ENCODE measurements around the gene TM9SF1. TPM values are rescaled to one million over a fixed set of nuclear protein-coding genes. Genes with fewer than 3 reads are reported as not detected.

TM9SF1 gene
- total RNA-seq, 4 donors from 2014 or later: 46.8 to 61.3 (median 54.6) TPM

- DNase-seq (ENCODE audit: low spot score in 2 of 2): no peak
- peaks cover under 1 to 23% (median 9%) of the 10 kb centered on the region in 4 donors for H3K4me1 ChIP-seq
- TF ChIP-seq EP300 (IDR thresholded peaks at IDR 0.05) (no peak), CTCF (IDR thresholded peaks at IDR 0.05) (no peak), POLR2A (IDR thresholded peaks at IDR 0.05) (no peak)
Measured at GRCh38 chr14:24150993-24151392, 44.2 kb downstream of the TM9SF1 start.

GRCh38 chr14:24150567-24150966 lies 44.7 kb downstream of the TM9SF1 start:
- TF ChIP-seq POLR2A (IDR thresholded peaks at IDR 0.05) (no peak), CTCF (IDR thresholded peaks at IDR 0.05) (no peak), EP300 (IDR thresholded peaks at IDR 0.05) (no peak)
- no peak for DNase-seq (ENCODE audit: low spot score in 2 of 2)
- Histone ChIP-seq H3K9me3 (no peaks in the 10 kb centered on the region), H3K4me3 (no peak overlapping the region), H3K36me3 (peaks cover 8 to 74% (median 32%) of the 10 kb centered on the region in 3 donors), H3K27ac (no peak overlapping the region), H3K27me3 (no peaks in the 10 kb centered on the region), H3K4me1 (peaks cover 4 to 27% (median 14%) of the 10 kb centered on the region in 4 donors)
- 91 to 97% methylated on average over 9 of the region's 9 CpGs for WGBS, 2 donors

More at GRCh38 chr14:24150993-24151392, 44.2 kb downstream of the TM9SF1 start:
- Histone ChIP-seq H3K27me3 (no peaks in the 10 kb centered on the region), H3K9me3 (no peaks in the 10 kb centered on the region), H3K27ac (no peak overlapping the region), H3K36me3 (peaks cover 8 to 78% (median 36%) of the 10 kb centered on the region in 3 donors), H3K4me3 (no peak overlapping the region)
- 77 to 87% methylated on average over 9 of the region's 9 CpGs for WGBS, 2 donors

- DNase-seq (ENCODE audit: low spot score in 2 of 2): no peak
- peaks cover 5 to 69% (median 27%) of the 10 kb centered on the region in 3 donors for H3K36me3 ChIP-seq
Measured at GRCh38 chr14:24150061-24150460, 45.2 kb downstream of the TM9SF1 start.

GRCh38 chr14:24149302-24149969 lies 45.8 kb downstream of the TM9SF1 start:
- no peak for TF ChIP-seq CTCF (IDR thresholded peaks at IDR 0.05)
- TF ChIP-seq POLR2A (IDR thresholded peaks at IDR 0.05): no peak
- no peak for TF ChIP-seq EP300 (IDR thresholded peaks at IDR 0.05)
- Histone ChIP-seq H3K4me1 (peaks cover 4 to 38% (median 19%) of the 10 kb centered on the region in 4 donors), H3K4me3 (no peak overlapping the region), H3K36me3 (peaks cover 5 to 63% (median 22%) of the 10 kb centered on the region in 3 donors), H3K9me3 (no peaks in the 10 kb centered on the region), H3K27ac (no peak overlapping the region), H3K27me3 (no peaks in the 10 kb centered on the region)
- 94 to 96% methylated on average over 3 of the region's 3 CpGs for WGBS, 2 donors
- no peak for DNase-seq (ENCODE audit: low spot score in 2 of 2)

More at GRCh38 chr14:24150061-24150460, 45.2 kb downstream of the TM9SF1 start:
- peaks cover 4 to 32% (median 18%) of the 10 kb centered on the region in 4 donors for H3K4me1 ChIP-seq
- H3K27ac ChIP-seq: no peak overlapping the region
- 89 to 90% methylated on average over 9 of the region's 9 CpGs for WGBS, 2 donors
- H3K9me3 ChIP-seq: no peaks in the 10 kb centered on the region
- H3K27me3 ChIP-seq: no peaks in the 10 kb centered on the region
- TF ChIP-seq EP300 (IDR thresholded peaks at IDR 0.05): no peak
- H3K4me3 ChIP-seq: no peak overlapping the region

GRCh38 chr14:24147761-24148428 lies 47.3 kb downstream of the TM9SF1 start:
- 4 to 5% methylated on average over 21 to 22 of the region's 29 CpGs for WGBS, 2 donors
- TF ChIP-seq CTCF (IDR thresholded peaks at IDR 0.05) (no peak), EP300 (IDR thresholded peaks at IDR 0.05) (no peak), POLR2A (IDR thresholded peaks at IDR 0.05) (no peak)

More at GRCh38 chr14:24147761-24148428, 47.3 kb downstream of the TM9SF1 start:
- peaks cover 4 to 51% (median 19%) of the 10 kb centered on the region in 4 donors for H3K4me1 ChIP-seq
- peaks cover 5 to 53% (median 20%) of the 10 kb centered on the region in 3 donors for H3K36me3 ChIP-seq
- H3K27me3 ChIP-seq: no peaks in the 10 kb centered on the region
- no peak for DNase-seq (ENCODE audit: low spot score in 2 of 2)
- H3K9me3 ChIP-seq: no peaks in the 10 kb centered on the region
- peak overlapping the region; percentile 82 to 98 (median 96) for H3K4me3 ChIP-seq
- peak overlapping the region; percentile 85 to 97 (median 92) for H3K27ac ChIP-seq

Data from tibial nerve (tissue), 4 donors.